Mesothelial cell of epicardium (in vitro differentiated cells): Measurements from ENCODE around the gene CCDC170. TPM values are rescaled to one million over a fixed set of nuclear protein-coding genes. Genes with fewer than 3 reads are reported as not detected.
"Not testable (repeated sequence)": the region's sequence is repeated elsewhere in the genome, so short reads cannot be mapped to it uniquely, and the experiment has no call there.

Experiments used
- DNase-seq, 2 experiments: peaks; one replicate each; pipeline ENCODE4 v3.0.0; 2021; ENCODE audit warnings: low spot score in 2 of 2; ENCODE audit not compliant: unreplicated experiment in 2 of 2
- H3K27ac Mint-ChIP-seq: 2 replicates; pipeline ENCODE4 v1.8.0; 2021; ENCODE audit warnings: mixed read lengths
- H3K27me3 Mint-ChIP-seq: 2 replicates; pipeline ENCODE4 v1.8.0; 2021; ENCODE audit warnings: low read depth, mixed read lengths
- H3K36me3 Mint-ChIP-seq: 2 replicates; pipeline ENCODE4 v1.8.0; 2021; ENCODE audit warnings: mixed read lengths
- H3K4me1 Mint-ChIP-seq: 2 replicates; pipeline ENCODE4 v1.8.0; 2021; ENCODE audit warnings: mixed read lengths
- H3K4me3 Mint-ChIP-seq: 2 replicates; pipeline ENCODE4 v1.8.0; 2021; ENCODE audit warnings: mild to moderate bottlenecking, moderate library complexity, mixed read lengths
- H3K9me3 Mint-ChIP-seq: 2 replicates; pipeline ENCODE4 v1.8.0; 2021; ENCODE audit warnings: mixed read lengths
- CTCF ChIP-seq: fragments of 200-600 bp; sonication (generic); IDR thresholded peaks from one replicate; pipeline ENCODE4 v1.5.0; 2021; ENCODE audit warnings: antibody characterized with exemption; ENCODE audit not compliant: unreplicated experiment
- total RNA-seq: library from RNA; stranded (reverse); gene quantifications from 3 replicates; pipeline ENCODE4 v1.2.1, GENCODE V29; 2021

The CCDC170 gene, protein sequence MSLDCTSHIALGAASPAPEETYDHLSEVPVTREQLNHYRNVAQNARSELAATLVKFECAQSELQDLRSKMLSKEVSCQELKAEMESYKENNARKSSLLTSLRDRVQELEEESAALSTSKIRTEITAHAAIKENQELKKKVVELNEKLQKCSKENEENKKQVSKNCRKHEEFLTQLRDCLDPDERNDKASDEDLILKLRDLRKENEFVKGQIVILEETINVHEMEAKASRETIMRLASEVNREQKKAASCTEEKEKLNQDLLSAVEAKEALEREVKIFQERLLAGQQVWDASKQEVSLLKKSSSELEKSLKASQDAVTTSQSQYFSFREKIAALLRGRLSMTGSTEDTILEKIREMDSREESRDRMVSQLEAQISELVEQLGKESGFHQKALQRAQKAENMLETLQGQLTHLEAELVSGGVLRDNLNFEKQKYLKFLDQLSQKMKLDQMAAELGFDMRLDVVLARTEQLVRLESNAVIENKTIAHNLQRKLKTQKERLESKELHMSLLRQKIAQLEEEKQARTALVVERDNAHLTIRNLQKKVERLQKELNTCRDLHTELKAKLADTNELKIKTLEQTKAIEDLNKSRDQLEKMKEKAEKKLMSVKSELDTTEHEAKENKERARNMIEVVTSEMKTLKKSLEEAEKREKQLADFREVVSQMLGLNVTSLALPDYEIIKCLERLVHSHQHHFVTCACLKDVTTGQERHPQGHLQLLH
- total RNA-seq = 2.5 to 3.2 TPM (median 3.0 TPM) in 3 replicates

DNA sequence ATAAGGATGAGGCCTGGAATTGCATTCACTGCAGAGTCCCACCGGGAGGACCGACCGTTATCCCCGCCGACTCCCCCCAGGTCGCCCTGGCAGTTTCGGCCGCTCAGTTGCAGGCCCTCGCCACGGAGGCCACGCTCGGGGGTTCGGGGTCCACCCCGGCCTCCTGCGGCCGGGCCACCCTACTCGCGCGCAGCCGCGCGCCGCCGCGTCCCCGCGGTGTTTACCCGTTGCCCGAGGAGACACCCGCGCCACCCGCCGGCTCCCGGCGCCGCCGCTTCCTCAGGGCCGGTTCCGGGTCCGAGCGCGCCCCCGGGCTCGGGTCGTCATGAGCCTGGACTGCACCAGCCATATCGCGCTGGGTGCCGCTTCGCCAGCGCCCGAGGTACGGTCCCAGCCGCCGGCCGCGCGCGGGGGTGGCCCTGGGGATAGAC, at the start of gene CCDC170:
Gene CCDC170 (plus strand): TSS at position 214 of the 431 bp plus-strand sequence. CDS start 112 bp downstream, at position 326.
- Mint-ChIP-seq H3K9me3 (no peaks in the 10 kb centered on the region), H3K4me3 (peak within 1 kb of the TSS; percentile 71), H3K27me3 (peaks cover 54% of the 10 kb centered on the region), H3K4me1 (peaks cover 15% of the 10 kb centered on the region), H3K36me3 (no peaks in the 10 kb centered on the region), H3K27ac (peak within 1 kb of the TSS; percentile 81)
- TF ChIP-seq CTCF = no peak
- peak; percentile 37 to 62 for DNase-seq

GRCh38 chr6:151445482-151445881, 48.3 kb upstream of the CCDC170 start:
- no peak for TF ChIP-seq CTCF
- no peaks in the 10 kb centered on the region for H3K27me3 Mint-ChIP-seq
- no peak for DNase-seq
- H3K9me3 Mint-ChIP-seq = peaks cover 3% of the 10 kb centered on the region
- no peak overlapping the region for H3K4me3 Mint-ChIP-seq
- H3K27ac Mint-ChIP-seq = peak overlapping the region; percentile 92
- peaks cover 6% of the 10 kb centered on the region for H3K36me3 Mint-ChIP-seq
- H3K4me1 Mint-ChIP-seq = peaks cover 15% of the 10 kb centered on the region

DNA sequence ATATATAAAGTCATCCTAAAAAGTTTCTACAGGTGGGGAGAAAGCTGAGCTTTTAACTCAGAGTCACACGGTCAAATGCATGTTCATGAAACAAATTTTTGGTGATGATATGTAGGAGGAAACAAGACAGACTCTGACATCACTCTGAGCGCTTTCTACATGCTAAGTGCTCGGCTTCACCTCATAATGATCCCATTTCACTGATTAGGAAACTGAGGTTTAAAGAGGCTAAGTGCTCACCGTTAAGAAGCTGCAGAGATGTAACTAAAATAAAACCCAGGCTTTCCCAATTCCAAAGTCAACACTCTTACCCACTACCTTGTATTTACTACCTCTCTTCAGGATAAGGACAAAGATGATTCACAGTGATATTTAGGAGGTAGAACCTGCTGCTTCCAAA, 46.6 kb upstream of the CCDC170 start:
- peaks cover 6% of the 10 kb centered on the region for H3K36me3 Mint-ChIP-seq
- no peaks in the 10 kb centered on the region for H3K27me3 Mint-ChIP-seq
- DNase-seq = no peak
- peaks cover 23% of the 10 kb centered on the region for H3K4me1 Mint-ChIP-seq
- H3K4me3 Mint-ChIP-seq = no peak overlapping the region
- no peak for TF ChIP-seq CTCF
- H3K27ac Mint-ChIP-seq = peak overlapping the region; percentile 92
- peaks cover 3% of the 10 kb centered on the region for H3K9me3 Mint-ChIP-seq

GRCh38 chr6:151448623-151449022, 45.2 kb upstream of the CCDC170 start:
- H3K36me3 Mint-ChIP-seq = peaks cover 4% of the 10 kb centered on the region
- no peak overlapping the region for H3K4me3 Mint-ChIP-seq
- H3K27ac Mint-ChIP-seq = no peak overlapping the region
- no peak for DNase-seq
- H3K9me3 Mint-ChIP-seq = peaks cover 3% of the 10 kb centered on the region
- peaks cover 23% of the 10 kb centered on the region for H3K4me1 Mint-ChIP-seq
- no peak for TF ChIP-seq CTCF
- H3K27me3 Mint-ChIP-seq = no peaks in the 10 kb centered on the region

DNA sequence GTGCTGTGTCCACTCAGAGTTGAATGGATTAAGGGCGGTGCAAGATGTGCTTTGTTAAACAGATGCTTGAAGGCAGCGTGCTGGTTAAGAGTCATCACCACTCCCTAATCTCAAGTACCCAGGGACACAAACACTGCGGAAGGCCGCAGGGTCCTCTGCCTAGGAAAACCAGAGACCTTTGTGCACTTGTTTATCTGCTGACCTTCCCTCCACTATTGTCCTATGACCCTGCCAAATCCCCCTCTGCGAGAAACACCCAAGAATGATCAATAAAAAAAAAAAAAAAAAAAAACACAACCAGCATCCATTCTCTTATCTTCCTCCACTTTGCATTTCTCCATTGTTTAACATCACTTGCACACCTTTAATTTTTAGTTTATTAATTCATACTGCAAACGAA, 42.9 kb upstream of the CCDC170 start:
- not testable (repeated sequence) for H3K36me3 Mint-ChIP-seq, H3K9me3 Mint-ChIP-seq, DNase-seq, H3K27me3 Mint-ChIP-seq
- peak overlapping the region; percentile 94 for H3K27ac Mint-ChIP-seq
- H3K4me1 Mint-ChIP-seq = peaks cover 26% of the 10 kb centered on the region
- H3K4me3 Mint-ChIP-seq = peak overlapping the region; percentile 91

DNA sequence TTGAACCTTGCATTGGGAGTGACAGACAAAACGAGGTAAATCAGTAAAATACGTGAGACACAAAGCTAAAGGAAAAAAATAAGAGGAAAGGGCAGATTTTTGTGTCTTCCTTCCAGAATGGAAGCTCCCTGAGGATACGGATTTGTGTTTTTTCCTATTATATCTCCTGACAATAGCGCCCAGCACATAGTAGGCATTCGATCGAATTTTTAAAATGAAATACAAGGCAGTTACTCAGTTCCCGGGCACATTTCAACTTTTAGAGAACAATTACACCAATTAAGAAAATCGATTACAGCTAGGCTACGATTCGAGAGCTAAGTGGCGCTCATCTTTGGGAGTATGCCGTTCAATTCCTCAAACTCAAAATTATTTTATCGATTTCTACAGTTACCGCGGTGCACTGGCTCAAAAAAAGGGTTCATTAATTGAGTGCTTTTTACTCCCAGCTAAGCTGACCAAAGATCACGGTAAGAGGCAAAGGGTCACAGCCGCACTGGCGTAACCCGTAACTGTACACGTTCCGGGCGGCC, 42.3 kb upstream of the CCDC170 start:
- TF ChIP-seq CTCF = no peak
- H3K4me3 Mint-ChIP-seq = peak overlapping the region; percentile 91
- DNase-seq = no peak
- H3K27ac Mint-ChIP-seq = peak overlapping the region; percentile 94
- peaks cover 3% of the 10 kb centered on the region for H3K36me3 Mint-ChIP-seq
- H3K9me3 Mint-ChIP-seq = peaks cover 3% of the 10 kb centered on the region
- H3K4me1 Mint-ChIP-seq = peaks cover 21% of the 10 kb centered on the region
- H3K27me3 Mint-ChIP-seq = no peaks in the 10 kb centered on the region
